ENCODE data around the gene ATP1B2.

- no peak for TF ChIP-seq CTCF (IDR thresholded peaks at IDR 0.05)
- peak; percentile 82 to 88 for TF ChIP-seq POLR2AphosphoS5 (IDR thresholded peaks at IDR 0.05; ENCODE audit: insufficient read depth in 1 of 2, low read depth in 1 of 2)
- TF ChIP-seq POLR2A (IDR thresholded peaks at IDR 0.05): peak in 1 of 2 donors; percentile 55
Measured at GRCh38 chr17:7685533-7686221, 35.0 kb downstream of the ATP1B2 start.

Data from vagina (tissue), 2 donors.